Left lobe of liver (tissue), 2 donors: ENCODE data around the gene NUDT8. TPM values are rescaled to one million over a fixed set of nuclear protein-coding genes. Genes with fewer than 3 reads are reported as not detected.
"Not testable (repeated sequence)": the region's sequence is repeated elsewhere in the genome, so short reads cannot be mapped to it uniquely, and the experiment has no call there.

ENCODE experiments used
- ATAC-seq: fragments of 200-7000 bp; cut with Tn5 transposase; one replicate; pipeline ENCODE4 v1.9.1; 2020; ENCODE audit warnings: mild to moderate bottlenecking, moderate library complexity
- DNase-seq: peaks from one replicate; pipeline ENCODE4 v3.0.0-alpha.2; 2020; ENCODE audit warnings: low spot score
- total RNA-seq: library from RNA; stranded (reverse); gene quantifications from one replicate; pipeline ENCODE4 v1.2.1, GENCODE V29; 2021
- donor health status: DM: no; HTN: no; CAD: no; lungs with moderate emphysema.
- donor health status: DM: no; HTN: yes; CAD: no.

NUDT8 gene
- total RNA-seq, 1 donor from 2014 or later, result 41.6 TPM

DNA sequence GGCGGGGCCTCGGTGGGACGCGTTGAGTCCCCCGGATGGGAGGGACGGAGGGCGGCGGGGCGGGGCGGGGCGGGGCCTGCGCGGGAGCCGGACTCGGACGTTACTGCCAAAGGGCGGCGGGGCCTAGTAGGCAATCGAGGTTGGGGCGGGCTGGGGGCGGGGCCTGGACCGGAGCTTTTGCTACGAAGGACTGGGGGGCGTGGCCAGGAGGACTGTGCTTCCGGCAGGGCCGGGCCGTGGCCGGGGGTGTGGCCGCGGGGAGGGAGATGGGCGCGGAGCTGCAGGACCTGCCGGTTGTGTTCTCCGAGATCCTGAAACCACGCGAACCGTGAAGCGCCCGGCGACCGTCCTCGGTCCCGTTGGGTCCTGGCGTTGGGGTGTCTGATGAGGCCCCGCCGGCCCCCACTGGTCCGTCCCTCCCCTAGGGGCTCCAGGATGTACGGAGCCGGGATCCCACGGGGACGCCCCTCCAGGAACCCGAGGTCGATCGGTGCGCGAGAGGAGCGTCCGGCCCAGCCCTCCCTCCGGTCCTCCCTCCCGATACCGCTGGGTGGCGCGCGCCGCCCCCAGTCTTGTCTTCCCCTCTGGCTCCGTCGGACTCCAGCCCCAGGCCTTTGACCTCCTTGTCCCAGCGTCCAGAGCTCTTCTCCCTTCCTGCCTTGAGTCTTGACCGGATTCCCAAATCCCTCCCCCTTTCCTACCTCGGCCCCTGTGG, 648 bp upstream of the NUDT8 start:
- DNase-seq, result peak; percentile 99

DNA sequence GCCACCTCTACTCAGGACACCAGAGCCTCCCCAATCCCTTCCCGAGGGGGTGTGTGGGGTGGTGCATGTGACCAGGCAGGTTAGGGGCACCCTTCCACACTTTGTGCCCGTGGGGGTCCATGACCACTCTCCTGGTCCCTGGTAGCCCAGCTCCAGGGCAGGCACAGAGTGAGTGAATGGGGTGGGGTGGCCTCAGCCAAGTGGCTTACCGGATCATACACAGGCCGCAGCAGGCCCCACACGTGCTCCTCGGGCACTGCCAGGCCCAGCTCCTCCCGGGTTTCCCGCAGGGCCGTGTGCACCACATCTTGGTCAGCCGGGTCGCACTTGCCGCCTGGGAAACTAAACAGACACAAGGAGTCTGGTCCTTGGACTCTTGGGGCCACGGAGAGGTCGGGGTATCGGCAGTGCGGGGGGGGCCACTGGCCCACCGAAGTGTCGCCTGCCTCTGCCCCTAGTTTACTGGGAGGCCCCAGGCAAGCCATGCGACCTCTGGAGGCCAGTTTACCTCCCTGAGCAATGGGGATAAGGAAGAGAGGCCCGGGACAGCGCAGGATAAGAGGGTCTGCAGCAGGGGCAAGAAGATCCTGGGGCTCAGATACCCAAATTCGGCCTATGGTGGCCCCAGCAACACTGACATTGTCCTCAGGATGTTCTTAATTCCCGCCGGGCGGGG, 889 bp downstream of the NUDT8 start:
- DNase-seq (no peak), ATAC-seq (no peak)

More for the DNA sequence above, 648 bp upstream of the NUDT8 start:
- peak; percentile 75 for ATAC-seq

DNA sequence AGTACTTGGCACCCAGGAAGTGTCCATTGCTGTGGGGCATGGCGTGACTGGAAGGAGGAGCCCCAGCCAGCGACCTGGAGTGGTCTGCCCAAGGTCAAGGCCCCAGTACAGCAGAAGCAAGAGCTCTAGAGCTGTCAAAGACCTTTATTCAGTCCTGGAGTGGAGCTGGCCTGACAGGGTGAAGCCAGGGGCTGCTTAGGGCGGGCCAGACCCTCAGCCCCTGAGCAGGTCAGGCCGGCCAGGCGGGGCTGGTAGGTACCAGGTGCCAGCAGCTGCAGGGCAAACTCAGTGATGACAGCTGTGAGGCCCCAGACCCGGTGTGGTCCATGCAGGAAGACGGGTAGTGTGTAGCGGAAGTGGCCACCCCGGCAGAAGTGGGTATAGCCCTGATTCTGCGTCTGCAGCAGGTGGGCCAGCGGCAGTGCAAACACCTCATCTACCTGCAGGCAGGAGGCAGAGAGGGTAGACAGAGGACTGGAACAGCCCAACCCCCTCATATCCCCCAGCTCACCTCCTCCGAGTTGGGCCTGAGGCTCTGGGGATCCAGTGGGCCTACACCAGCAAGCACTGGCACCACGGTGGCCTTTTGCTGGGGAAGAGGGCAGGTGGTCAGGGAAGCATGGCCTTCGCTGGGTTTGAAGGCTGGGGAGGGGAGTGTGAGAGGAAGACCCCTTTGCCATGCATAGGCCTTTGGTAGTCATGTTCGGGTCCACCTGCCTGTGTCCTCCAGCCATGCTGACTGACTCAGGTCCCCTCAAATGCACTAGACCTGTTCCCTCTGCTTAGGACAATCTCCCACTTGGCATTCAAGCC, 1.7 kb downstream of the NUDT8 start:
- DNase-seq, result no peak
- ATAC-seq, result no peak

DNA sequence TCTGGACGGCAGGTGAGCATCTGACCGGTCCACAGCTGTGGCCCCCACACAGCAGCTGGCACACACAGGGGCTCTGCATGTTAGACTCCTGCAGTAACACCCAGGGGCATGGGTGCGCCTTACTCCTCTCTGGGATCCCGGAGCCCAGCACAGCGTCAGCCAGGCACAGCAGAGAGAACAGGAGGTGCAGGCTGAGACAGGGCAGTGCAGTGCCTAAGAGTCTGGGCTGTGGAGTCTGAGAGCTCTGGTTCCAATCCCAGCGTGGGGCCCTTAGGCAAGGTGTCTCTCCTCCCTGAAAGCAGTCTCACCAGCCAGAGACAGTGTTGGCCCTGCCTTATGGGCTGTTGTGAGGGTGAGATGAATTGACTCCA, 2.3 kb downstream of the NUDT8 start:
- ATAC-seq (no peak), DNase-seq (peak; percentile 42)

- DNase-seq (peak; percentile 37), ATAC-seq (no peak)
These were observed 2.8 kb downstream of the NUDT8 start for GRCh38 chr11:67626970-67627369.

DNA sequence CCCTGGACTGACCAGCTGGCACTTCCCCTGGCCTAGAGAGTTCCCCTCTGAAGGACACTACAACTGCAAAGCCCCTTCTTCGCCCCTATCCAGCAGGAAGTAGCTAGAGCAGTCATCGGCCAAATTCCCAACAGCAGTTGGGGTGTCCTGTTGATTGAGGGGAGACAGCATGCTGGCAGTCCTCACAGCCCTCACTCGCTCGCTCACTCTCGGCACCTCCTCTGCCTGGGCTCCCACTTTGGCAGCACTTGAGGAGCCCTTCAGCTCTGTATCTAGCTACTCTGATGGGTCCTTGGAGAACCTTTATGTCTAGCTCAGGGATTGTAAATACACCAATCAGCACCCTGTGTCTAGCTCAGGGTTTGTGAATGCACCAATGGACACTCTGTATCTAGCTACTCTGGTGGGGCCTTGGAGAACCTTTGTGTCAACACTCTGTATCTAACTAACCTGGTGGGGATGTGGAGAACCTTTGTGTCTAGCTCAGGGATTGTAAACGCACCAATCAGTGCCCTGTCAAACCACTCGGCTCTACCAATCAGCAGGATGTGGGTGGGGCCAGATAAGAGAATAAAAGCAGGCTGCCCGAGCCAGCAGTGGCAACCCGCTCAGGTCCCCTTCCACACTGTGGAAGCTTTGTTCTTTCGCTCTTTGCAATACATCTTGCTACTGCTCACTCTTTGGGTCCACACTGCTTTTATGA, 3.5 kb downstream of the NUDT8 start:
- DNase-seq, ATAC-seq: not testable (repeated sequence)

DNA sequence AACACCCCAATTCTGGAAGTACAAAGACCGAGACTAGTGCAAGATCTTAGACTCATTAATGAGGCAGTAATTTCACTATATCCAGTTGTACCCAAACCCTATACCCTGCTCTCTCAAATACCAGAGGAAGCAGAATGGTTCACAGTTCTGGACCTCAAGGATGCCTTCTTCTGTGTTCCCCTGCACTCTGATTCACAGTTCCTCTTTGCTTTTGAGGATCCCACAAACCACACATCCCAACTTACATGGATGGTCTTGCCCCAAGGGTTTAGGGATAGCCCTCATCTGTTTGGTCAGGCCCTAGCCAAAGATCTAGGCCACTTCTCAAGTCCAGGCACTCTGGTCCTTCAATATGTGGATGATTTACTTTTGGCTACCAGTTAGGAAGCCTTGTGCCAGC, 5.9 kb downstream of the NUDT8 start:
- not testable (repeated sequence) for ATAC-seq, DNase-seq

GRCh38 chr11:67622905-67623304, 6.8 kb downstream of the NUDT8 start:
- peak; percentile 46 for DNase-seq
- ATAC-seq, result not testable (repeated sequence)

- DNase-seq, ATAC-seq: not testable (repeated sequence)
These were observed 7.8 kb downstream of the NUDT8 start for GRCh38 chr11:67621928-67622327.

- not testable (repeated sequence) for DNase-seq, ATAC-seq
These were observed 9.1 kb downstream of the NUDT8 start for GRCh38 chr11:67620621-67621020.

DNA sequence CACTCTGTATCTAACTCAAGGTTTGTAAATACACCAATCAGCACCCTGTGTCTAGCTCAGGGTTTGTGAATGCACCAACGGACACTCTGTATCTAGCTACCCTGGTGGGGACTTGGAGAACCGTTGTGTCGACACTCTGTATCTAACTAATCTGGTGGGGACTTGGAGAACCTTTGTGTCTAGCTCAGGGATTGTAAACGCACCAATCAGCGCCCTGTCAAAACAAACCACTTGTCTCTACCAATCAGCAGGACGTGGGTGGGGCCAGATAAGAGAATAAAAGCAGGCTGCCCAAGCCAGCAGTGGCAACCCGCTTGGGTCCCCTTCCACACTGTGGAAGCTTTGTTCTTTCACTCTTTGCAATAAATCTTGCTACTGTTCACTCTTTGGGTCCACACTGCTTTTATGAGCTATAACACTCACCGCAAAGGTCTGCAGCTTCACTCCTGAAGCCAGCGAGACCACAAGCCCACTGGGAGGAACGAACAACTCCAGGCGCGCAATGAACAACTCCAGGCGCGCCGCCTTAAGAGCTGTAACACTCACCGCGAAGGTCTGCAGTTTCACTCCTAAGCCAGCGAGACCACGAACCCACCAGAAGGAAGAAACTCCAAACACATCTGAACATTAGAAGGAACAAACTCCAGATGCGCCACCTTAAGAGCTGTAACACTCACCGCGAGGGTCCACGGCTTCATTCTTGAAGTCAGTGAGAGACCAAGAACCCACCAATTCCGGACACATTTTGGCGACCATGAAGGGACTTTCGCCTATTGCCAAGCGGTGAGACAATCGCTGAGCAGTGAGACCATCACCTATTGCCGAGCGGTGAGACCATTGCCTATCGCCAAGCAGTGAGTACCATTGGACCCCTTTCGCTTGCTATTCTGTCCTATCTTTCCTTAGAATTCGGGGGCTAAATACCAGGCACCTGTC, 9.8 kb downstream of the NUDT8 start:
- not testable (repeated sequence) for ATAC-seq, DNase-seq

GRCh38 chr11:67618901-67619659, 10.7 kb downstream of the NUDT8 start:
- not testable (repeated sequence) for ATAC-seq, DNase-seq

GRCh38 chr11:67617243-67617953, 12.3 kb downstream of the NUDT8 start:
- no peak for ATAC-seq
- no peak for DNase-seq

DNA sequence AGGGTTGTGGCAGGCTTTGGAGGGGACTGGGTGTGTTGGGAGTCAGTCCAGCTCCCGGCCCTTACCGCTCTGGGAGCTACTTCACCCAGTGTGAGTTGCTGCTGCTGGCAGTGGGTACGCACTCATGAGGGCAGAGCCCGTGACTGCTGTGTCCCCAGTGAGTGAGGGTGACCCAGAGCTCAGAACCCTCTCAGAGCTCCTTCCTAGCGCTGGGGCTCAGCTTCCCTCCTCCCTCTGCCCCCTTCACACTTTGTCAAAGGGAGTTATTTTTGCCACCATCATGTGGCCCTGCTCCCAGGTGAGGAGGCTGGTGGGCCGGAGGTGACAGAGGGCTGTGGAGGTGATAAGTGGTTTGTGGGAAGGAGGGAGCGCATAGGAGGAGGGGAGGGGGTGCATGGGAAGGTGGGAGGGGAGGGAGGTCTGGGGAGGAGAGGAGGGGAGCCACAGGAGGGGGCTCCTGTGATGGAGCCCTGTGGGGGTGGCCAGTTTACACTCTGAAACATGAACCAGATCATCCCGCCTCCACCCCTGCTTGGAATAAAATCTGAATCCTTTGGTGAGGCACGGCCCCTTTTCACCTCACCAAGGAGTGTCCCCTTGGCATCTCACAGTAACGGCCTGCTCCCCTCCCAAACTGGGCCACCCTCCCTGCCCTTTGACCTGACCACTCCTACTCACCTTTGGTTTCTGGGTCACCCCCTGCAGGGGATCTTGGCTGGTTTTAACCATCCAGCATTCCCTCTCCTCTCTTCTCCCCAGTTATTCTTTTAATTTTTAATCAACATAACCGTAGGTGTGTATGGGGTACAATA, 13.1 kb downstream of the NUDT8 start:
- peak; percentile 52 for ATAC-seq

GRCh38 chr11:67615728-67616430, 13.9 kb downstream of the NUDT8 start:
- no peak for DNase-seq
- ATAC-seq, result no peak

More for the DNA sequence above, 13.1 kb downstream of the NUDT8 start:
- peak; percentile 50 for DNase-seq
